GM19193 (cell line): ENCODE data around the gene MYLK.

Source experiments
- POLR2A ChIP-seq: IDR thresholded peaks from 4 replicates; pipeline ENCODE4 v1.6.1; 2011; ENCODE audit not compliant: insufficient read depth, insufficient read length; ENCODE audit errors: extremely low read depth

The MYLK gene

DNA sequence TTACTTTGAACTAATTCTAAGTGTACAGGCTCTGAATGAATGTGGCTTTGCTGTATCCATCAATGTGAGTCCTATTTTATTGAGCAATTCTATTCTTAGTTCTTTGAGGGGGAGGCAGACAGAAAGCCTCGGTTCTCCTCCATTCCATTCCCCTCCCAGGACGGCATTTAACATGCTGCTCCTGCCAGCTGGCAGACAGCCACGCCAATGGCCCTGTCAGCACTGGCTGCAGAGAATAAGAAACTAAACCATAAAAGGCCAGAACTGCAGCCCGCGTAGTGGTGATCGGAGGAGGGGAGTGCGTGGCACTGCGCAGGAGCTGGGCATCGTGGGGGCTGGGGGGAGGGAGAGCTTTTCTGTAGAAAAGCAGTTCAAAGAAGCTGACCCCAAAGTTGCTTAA, 223.2 kb downstream of the MYLK start:
- no peak for TF ChIP-seq POLR2A

DNA sequence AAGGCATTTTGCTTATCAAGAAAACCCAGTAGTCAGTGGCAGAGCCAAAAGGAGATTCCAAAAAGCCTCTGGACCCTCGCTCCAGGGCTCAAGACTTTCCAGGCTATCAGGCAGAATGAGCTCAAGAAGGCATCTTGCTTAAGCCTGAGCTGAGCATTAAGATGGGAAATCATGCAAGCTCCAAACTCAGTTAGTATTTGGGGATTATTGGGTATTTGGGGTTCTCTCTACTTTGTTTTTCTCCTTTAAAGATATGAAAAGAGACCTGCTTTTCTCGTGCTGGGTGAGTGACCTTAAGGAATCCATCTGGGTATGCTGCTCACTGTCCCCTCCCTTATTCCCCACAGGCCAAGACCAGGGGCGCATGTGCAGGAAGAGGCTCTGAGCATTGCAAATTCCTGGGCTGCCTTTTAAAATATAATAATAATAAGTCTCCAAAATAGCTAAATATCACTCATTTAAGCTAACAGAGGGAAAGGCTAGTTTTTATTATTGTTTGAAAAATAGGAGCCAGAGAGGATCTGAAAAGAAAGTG, 223.9 kb downstream of the MYLK start:
- TF ChIP-seq POLR2A: no peak

DNA sequence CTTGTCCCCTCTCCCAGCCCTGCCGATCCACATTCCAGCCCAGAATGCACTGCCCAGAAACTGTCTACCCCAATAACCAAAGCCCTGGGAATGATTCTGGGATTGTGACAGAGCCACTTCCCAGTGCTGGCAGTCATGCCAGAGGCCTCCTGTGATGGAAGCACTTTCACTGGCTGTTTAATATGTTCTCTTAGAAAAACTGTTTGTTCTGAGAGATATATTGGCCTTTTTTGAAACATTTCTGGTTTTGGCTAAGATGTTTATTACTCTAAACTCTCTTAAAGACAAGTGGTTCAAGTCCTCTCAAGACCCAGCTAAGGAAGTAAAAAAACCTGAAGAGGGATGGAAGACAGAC, 225.3 kb downstream of the MYLK start:
- TF ChIP-seq POLR2A: no peak

DNA sequence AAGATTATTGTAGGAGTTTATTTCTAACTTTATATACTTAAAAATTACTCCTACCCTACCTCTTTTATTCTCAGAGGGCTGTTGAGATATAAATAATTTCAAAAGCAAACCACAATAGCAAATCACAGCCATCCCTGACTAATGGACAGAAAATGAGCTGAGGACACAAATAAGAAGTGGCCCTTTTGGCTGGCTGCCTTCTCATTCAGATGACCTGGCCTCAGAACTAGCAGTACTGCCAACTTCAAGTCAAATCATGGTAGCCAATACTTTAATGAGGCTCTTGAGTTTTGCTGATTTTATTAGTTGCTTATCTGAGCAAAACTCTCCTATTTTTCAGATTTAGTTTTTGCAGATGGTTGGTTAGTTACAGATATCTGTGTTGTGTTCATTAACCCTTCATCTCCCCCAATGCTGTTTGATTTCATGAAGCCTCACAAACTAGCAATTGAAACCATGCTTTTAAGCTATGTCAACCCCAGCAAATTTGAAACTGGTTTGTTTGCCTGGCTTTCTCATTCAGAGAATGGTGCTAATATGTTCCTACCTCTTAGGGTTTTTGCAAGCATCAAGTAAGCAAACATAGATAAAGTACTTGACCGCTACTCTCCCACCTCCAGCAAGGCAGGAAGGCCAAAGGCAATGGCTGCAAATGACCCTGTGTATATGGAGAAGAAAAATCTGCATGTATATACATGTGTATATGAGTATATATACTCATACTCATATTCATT, 225.8 kb downstream of the MYLK start:
- no peak for TF ChIP-seq POLR2A

DNA sequence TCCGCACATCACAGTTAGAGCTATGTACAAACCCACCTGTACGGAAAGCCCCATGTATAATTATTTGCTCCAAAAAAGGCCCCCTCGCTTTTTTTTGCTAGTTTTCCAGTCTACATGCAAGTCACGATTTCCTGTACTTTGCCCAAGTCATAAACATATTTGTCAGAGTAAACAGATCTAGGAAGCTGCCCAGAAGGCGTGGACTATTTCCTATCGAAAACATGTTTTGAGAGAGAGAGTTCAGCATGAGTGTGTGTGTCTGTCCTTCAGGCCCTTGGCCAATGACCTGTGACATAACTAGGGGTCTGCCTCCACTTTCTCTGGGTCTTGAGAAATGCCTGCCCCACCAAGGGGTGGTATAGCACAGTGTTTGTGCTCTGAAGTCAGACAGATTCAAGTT, 226.6 kb downstream of the MYLK start:
- no peak for TF ChIP-seq POLR2A

DNA sequence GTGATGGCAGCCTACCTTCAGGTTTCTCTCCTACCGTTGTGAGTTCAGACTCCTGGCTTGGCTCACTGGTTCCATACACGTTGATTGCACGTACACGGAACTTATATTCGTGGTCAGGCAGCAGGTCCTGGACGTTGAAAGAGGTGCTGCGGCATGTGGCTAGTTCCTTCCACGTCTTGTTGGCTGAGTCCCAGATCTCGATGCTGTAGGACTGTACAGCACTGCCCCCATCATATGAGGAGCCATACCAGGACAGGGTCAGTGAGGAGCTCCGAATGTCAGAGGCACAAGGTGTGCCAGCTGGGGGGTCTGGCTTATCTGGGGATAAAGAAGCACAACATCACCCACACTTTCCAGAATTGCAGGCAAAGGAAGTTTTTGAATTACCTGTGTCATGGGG, 227.0 kb downstream of the MYLK start:
- no peak for TF ChIP-seq POLR2A

DNA sequence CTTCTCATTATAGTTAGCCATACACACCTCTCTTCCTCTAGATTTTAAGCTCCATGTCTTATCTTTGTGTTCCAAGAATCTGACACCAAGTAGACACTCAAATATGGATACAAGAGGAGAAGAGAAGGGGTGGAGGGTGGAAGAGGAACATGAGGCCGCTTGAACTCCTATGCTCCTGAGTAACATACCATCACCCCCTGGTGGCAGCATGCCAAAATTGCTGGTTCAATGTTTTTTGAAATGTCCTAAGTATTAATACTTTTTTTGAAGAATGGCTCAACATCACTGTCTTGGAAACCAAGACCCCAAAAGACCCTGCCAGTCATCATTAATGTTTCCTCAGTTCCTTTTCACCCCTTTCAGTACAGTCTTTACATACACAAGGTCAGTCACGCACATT, 227.4 kb downstream of the MYLK start:
- TF ChIP-seq POLR2A: no peak

DNA sequence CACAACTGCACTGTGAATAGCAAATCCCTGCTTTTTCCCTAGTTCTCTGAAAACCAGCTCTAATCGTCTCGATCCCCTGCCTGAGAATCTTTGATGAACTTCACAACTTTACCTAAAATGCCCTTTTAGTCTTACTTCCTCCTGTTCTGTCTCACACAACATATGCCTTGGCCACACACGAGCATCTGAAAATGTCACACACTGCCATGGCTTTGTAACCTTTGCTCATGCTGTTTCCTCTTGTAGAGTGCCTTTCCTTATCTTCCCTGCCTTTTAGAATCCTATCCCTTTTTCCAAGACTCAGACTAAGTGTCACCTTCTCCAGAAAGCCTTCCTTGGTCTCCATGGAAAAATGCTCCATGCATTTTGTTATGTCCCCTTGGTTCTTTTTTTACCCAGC, 227.9 kb downstream of the MYLK start:
- TF ChIP-seq POLR2A: no peak

DNA sequence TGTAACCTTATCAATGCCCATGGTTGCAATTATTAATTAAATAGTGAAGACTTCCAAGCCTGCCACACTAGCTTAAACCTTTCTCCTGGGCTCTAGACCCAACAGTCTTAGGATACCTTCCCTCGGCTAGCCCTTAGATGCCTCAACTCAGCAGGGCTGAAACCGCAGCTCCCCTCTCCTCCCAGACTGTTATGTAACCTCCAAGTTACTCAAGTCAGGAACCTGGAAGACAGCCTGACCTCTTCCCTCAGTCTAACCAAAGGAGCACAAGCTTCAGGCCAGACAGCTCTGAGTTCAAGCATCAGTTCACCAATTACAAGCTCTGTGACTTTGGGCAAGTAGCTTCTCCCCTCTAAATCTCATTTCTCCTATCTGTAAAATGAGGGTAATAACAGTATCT, 228.7 kb downstream of the MYLK start:
- no peak for TF ChIP-seq POLR2A

DNA sequence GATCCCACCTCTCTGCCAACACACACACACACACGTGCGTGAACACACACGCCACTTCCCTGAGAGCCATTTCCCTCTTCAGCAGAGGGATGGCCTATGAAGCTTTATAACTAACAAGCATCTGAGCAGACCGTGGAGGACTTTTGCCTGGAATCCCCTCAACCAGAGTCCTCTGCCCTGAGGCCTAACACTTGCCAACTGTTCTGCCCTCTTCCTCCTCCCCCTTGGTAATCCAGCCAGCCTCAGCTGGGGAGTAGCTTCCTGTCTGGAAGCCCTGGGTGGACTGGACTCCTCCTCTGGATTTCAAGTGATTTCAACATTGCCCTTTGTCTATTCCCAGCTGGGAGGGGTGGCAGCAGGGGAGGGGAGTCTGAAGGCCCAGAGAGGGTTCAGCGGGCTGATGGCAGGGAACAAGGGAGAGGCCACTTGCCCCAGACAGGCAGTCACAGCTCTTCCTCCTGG, 230.9 kb downstream of the MYLK start:
- no peak for TF ChIP-seq POLR2A

DNA sequence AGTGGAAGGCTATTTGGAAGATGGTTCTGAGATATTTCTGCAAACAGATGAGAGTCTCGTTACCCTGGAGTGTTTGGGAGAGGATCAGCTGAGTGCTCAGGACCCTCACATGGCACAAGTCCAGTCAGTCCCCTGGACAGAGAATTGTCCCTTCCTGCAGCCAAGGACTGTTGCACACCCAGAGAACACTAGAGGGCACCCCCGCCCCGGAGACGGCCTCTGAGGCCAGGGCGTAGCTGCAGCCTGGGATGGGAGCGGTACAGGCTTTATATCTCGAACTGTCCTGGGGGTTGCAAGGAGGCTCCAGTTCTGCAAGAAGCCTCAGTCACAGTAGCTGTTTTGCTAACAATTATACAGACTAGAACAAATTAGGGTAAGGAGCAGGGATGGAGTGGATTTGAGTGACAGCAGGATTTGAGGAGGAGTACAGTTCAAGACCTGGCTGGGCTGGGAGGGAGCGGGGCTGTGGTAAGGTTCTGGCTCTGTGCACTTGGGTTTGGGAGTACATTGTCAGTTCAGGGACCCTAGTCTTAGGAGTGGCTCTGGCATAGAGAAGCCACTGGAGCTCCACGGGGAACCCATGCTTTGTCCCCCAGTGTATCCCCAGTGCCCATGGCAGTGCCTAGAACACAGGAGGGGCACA, 231.7 kb downstream of the MYLK start:
- no peak for TF ChIP-seq POLR2A

DNA sequence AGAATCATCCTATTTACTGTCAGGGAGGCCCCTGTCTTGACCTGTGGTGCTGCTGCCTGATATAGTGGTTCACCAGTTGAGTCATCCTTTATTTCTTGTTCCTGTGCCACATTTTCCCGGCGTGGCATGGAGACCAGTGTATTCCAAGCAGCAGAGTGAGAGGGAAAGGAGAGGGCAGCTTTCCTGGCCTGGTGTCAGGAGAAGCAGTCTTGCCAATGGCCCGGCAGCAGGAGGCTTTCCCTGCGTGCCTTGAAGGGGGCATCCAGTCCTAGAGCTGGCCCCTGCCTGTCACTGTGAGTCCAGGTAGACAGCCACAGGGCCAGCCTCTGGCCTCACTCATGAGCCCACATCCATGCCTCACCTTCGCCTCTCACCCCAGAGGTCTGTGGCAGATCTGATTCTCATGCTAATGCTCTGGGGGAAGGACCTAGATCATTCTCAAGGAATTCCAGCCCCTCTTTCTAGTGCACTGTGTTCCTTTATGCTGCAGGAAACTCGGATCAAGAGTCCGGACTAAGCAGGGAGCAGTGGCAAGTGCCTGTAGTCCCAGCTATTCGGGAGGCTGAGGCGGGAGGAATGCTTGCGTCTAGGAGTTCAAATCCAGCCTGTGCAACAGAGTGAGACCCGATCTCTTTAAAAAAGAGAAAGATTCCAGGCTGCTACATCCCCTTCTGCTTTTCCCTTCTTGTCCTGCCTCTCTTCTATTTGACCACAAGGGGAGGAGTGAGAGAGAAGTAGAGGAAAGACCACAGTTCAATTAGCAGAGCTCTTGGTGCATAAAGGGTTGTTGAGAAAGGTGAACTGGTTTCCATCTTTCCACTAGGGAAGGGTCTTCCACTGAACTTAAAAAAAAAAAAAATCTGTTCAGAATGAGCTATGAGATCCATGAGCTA, 232.4 kb downstream of the MYLK start:
- TF ChIP-seq POLR2A: no peak

DNA sequence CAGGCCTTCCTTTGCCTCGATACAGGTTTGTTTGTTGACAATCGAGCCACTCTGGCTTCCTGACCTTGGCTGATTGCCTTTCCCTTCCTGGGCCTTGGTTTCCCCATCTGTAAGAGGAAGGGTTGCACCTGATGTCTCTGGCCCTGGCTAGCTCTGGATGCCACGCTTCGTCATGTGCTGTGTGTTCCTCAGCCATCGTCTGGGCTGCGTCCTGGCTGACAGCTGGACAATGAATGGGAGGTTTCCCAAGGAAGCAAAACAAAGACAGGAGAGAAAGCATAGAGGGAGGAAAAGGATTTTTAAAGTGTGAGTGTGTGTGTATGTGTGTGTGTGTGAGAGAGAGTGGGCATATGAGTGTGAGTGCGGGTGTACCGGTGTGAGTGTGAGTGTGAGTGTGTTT, 234.0 kb downstream of the MYLK start:
- no peak for TF ChIP-seq POLR2A

DNA sequence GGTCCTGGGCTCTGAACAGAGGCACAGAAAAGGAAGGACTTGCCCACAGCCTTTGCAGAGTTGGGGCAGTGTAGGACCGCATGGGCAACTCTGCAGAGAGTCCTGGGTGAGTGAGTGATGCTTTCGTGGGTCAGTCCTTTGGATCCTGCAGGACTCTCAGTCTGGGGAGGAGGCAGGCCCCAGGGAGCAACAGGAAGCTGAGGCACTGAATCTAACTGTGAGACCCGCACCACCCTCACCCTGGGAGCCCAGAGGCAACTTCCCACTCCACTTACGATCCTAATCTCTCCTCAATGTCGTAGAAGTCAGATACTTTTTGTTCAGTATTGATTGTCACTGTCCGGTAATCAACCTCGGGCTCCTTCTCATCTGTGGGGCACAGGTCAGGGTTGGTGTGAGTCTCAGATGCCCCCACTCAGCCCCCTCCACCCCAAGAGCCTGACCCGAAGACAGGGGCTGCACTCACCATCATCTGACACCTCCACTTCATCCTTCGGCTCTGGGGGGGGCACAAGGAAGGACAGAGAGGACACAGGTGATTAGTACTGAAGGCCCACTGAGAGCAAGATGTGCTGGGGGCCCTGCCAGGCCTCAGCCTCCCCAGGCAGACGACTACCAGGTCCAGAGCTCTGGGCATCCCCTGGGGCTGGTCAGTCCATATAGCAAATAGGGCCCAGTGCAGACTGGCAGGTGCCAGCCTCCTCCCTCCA, 235.3 kb downstream of the MYLK start:
- no peak for TF ChIP-seq POLR2A

DNA sequence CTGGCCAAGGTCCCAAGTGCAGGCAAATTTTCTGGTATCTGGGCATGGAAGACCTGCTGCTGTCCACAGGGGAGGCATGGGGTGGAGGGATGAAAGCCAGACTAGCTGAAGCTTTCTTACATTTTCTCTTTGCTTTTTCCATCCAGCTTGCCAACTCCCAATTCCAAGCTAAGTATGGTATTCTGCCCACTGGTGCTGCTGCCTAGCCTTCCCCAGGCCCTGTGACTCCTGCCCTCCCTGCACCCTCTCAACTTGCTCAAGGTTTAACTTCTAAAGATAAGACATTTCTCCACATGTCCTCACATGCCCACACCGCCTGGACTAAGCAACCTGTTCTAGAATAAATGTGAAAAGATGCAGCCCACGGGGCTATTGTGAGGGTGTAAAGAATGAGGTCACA, 239.8 kb downstream of the MYLK start:
- no peak for TF ChIP-seq POLR2A
